ENCODE data around the gene CYCS.

CYCS gene

DNA sequence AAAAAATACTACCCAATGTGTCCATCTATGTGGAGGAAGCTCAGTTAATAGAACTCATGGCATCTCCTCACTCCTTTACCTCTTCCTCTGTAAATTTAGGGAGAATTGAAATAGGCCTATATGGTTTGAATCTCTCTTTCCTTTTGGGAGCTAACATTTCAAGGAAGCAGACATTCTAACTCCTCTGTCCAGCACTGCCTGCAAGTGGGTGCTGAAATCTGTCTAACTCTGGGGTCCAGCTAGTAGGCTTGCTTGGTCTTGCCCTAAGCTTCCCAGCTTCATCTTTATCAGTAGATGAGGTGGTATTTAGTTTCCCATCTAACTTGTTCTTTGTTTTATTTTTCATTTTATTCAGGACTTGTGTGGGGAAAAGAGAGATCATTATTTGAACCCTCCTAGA lies 23.2 kb downstream of the CYCS start:
- no peak overlapping the region for H3K4me3 ChIP-seq (ENCODE audit: low read depth, low read length, poor library complexity, severe bottlenecking)
- H3K79me2 ChIP-seq (ENCODE audit: insufficient read depth, low read length) = no peaks in the 10 kb centered on the region
- no peaks in the 10 kb centered on the region for H3K4me1 ChIP-seq (ENCODE audit: insufficient read depth, low read length, severe bottlenecking)
- H2AFZ ChIP-seq (ENCODE audit: low read length) = no peak overlapping the region
- H3K9me3 ChIP-seq (ENCODE audit: low read length) = no peaks in the 10 kb centered on the region
- H3F3A ChIP-seq (ENCODE audit: insufficient read depth, low read length) = no peaks in the 10 kb centered on the region
- H3K9ac ChIP-seq (ENCODE audit: low read length) = no peak overlapping the region
- TF ChIP-seq EZH2 (IDR thresholded peaks at IDR 0.05; ENCODE audit: borderline replicate concordance, low read length) = no peak
- TF ChIP-seq, protein P1, sequence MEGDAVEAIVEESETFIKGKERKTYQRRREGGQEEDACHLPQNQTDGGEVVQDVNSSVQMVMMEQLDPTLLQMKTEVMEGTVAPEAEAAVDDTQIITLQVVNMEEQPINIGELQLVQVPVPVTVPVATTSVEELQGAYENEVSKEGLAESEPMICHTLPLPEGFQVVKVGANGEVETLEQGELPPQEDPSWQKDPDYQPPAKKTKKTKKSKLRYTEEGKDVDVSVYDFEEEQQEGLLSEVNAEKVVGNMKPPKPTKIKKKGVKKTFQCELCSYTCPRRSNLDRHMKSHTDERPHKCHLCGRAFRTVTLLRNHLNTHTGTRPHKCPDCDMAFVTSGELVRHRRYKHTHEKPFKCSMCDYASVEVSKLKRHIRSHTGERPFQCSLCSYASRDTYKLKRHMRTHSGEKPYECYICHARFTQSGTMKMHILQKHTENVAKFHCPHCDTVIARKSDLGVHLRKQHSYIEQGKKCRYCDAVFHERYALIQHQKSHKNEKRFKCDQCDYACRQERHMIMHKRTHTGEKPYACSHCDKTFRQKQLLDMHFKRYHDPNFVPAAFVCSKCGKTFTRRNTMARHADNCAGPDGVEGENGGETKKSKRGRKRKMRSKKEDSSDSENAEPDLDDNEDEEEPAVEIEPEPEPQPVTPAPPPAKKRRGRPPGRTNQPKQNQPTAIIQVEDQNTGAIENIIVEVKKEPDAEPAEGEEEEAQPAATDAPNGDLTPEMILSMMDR (IDR thresholded peaks at IDR 0.05; ENCODE audit: low read length) = no peak
- no peak overlapping the region for H3K27ac ChIP-seq (ENCODE audit: low read depth, low read length, poor library complexity, severe bottlenecking)
- H4K20me1 ChIP-seq (ENCODE audit: insufficient read depth, low read length) = no peaks in the 10 kb centered on the region
- no peaks in the 10 kb centered on the region for H3K9me2 ChIP-seq (ENCODE audit: low read depth, low read length)
- no peaks in the 10 kb centered on the region for H3K36me3 ChIP-seq (ENCODE audit: insufficient read depth, low read length)
- no peaks in the 10 kb centered on the region; the same call in 1 of the 2 replicates for H3K27me3 ChIP-seq (ENCODE audit: insufficient read depth, low read length)
- no peak overlapping the region for H3K4me2 ChIP-seq (ENCODE audit: low read length)

- Histone ChIP-seq H3K27ac (ENCODE audit: low read depth, low read length, poor library complexity, severe bottlenecking) (no peak overlapping the region), H3K9me2 (ENCODE audit: low read depth, low read length) (no peaks in the 10 kb centered on the region), H3K4me2 (ENCODE audit: low read length) (no peak overlapping the region), H3K9ac (ENCODE audit: low read length) (no peak overlapping the region), H3K4me3 (ENCODE audit: low read depth, low read length, poor library complexity, severe bottlenecking) (no peak overlapping the region), H3K27me3 (ENCODE audit: insufficient read depth, low read length) (no peaks in the 10 kb centered on the region), H4K20me1 (ENCODE audit: insufficient read depth, low read length) (no peaks in the 10 kb centered on the region), H3K36me3 (ENCODE audit: insufficient read depth, low read length) (no peaks in the 10 kb centered on the region), H2AFZ (ENCODE audit: low read length) (no peak overlapping the region), H3K79me2 (ENCODE audit: insufficient read depth, low read length) (no peaks in the 10 kb centered on the region), H3K9me3 (ENCODE audit: low read length) (no peaks in the 10 kb centered on the region), H3K4me1 (ENCODE audit: insufficient read depth, low read length, severe bottlenecking) (peaks cover 17% of the 10 kb centered on the region), H3F3A (ENCODE audit: insufficient read depth, low read length) (no peaks in the 10 kb centered on the region)
- TF ChIP-seq EZH2 (IDR thresholded peaks at IDR 0.05; ENCODE audit: borderline replicate concordance, low read length) = no peak
- TF ChIP-seq, protein P1 (IDR thresholded peaks at IDR 0.05; ENCODE audit: low read length) = peak; percentile 99
These were observed 26.7 kb downstream of the CYCS start for GRCh38 chr7:25098096-25099046.

DNA sequence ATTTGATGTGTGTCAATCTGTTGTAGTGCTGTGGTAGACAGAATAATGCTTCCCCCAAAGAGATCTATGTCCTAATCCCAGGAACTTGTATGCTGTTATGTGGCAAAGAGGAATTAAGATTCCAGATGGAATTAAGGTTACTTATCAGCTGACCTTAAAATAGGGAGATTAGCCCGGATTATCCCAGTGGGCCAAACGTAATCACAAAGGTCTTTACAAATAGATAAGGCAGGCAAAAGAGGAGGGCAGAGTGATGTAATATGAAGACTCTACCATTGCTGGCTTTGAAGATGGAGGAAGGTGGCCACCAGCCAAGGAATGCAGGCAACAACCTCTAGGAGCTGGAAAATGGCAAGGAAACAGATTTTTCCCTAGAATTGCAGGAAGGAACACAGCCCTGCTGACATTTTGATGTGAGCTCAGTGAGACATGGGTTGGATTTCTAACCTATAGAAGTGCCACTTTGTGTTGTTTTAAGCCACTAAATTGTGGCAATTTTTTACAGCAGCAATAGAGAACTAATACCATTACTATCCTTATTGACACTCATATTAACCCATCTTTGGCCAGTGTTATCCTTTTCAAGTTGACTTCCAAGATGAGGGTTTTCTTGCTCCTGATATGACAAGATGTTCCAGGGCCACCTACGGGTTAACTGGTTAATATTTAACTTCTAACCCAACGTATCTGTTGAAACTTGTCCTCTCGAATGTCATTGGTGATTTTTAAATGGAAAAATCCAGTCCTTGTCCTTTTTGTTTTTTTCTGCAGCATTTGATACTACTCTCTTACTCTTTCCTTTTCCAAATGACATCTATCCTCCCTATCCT lies 29.3 kb downstream of the CYCS start:
- no peaks in the 10 kb centered on the region for H4K20me1 ChIP-seq (ENCODE audit: insufficient read depth, low read length)
- H3K9me3 ChIP-seq (ENCODE audit: low read length) = no peaks in the 10 kb centered on the region
- H3K4me1 ChIP-seq (ENCODE audit: insufficient read depth, low read length, severe bottlenecking) = peaks cover 42% of the 10 kb centered on the region
- no peaks in the 10 kb centered on the region for H3K79me2 ChIP-seq (ENCODE audit: insufficient read depth, low read length)
- no peak overlapping the region for H3K4me2 ChIP-seq (ENCODE audit: low read length)
- no peaks in the 10 kb centered on the region for H3K27me3 ChIP-seq (ENCODE audit: insufficient read depth, low read length)
- H3K36me3 ChIP-seq (ENCODE audit: insufficient read depth, low read length) = no peaks in the 10 kb centered on the region
- H3K27ac ChIP-seq (ENCODE audit: low read depth, low read length, poor library complexity, severe bottlenecking) = no peak overlapping the region
- TF ChIP-seq, protein P1 (IDR thresholded peaks at IDR 0.05; ENCODE audit: low read length) = no peak; the same call in 1 of the 2 replicates
- TF ChIP-seq EZH2 (IDR thresholded peaks at IDR 0.05; ENCODE audit: borderline replicate concordance, low read length) = no peak
- no peak overlapping the region for H3K4me3 ChIP-seq (ENCODE audit: low read depth, low read length, poor library complexity, severe bottlenecking)
- H3K9me2 ChIP-seq (ENCODE audit: low read depth, low read length) = no peaks in the 10 kb centered on the region
- H2AFZ ChIP-seq (ENCODE audit: low read length) = no peak overlapping the region
- no peaks in the 10 kb centered on the region for H3F3A ChIP-seq (ENCODE audit: insufficient read depth, low read length)
- no peak overlapping the region for H3K9ac ChIP-seq (ENCODE audit: low read length)
